HG03066 (cell line): ENCODE data around the gene HECTD1.
"Not testable (repeated sequence)": the region's sequence is repeated elsewhere in the genome, so short reads cannot be mapped to it uniquely, and the experiment has no call there.

Experiments
- ATAC-seq: cut with Tn5 transposase; IDR thresholded peaks from one replicate; pipeline ENCODE4 v1.9.1; 2021; ENCODE audit warnings: low read depth; ENCODE audit not compliant: unreplicated experiment

The HECTD1 gene

GRCh38 chr14:31059152-31059924 is 148.3 kb downstream of the HECTD1 start:
- ATAC-seq: no peak

- ATAC-seq: no peak
Measured at GRCh38 chr14:31057701-31058364, 149.8 kb downstream of the HECTD1 start.

GRCh38 chr14:31057035-31057434 is 150.6 kb downstream of the HECTD1 start:
- no peak for ATAC-seq

- ATAC-seq: not testable (repeated sequence)
Measured at GRCh38 chr14:31052905-31053586, 154.5 kb downstream of the HECTD1 start.

- no peak for ATAC-seq
Measured at GRCh38 chr14:31051511-31051910, 156.1 kb downstream of the HECTD1 start.

- no peak for ATAC-seq
Measured at GRCh38 chr14:31051023-31051422, 156.6 kb downstream of the HECTD1 start.
